ENCODE data around the gene WDR18. TPM values are rescaled to one million over a fixed set of nuclear protein-coding genes. Genes with fewer than 3 reads are reported as not detected.

WDR18 gene
- total RNA-seq, 1 experiment from 2014 or later = 44.0 TPM

DNA sequence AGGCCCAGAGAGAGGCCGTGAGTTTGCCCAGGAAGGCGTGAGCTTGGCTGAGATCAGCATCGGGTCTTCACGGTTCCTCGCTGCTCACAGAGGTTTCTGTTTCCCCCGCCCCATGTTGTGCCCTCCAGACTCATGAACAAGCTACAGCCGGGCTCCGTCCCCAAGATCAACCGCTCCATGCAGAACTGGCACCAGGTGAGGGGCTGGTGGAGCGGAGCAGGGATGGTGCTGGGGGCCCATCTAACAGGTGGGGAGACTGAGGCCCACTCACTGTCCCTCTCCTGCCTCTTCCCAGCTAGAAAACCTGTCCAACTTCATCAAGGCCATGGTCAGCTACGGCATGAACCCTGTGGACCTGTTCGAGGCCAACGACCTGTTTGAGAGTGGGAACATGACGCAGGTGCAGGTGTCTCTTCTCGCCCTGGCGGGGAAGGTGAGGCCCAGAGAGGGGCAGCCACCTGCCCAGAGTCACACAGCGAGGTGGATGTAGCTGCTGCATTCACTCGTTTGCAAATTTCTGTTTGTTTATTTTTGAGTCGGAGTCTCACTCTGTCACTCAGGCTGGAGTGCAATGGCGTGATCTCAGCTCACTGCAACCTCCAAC, 48.2 kb downstream of the WDR18 start:
- Histone ChIP-seq H3K36me3 (ENCODE audit: control insufficient read depth, insufficient read depth, low read length) (peaks cover 5% of the 10 kb centered on the region; the same call in 1 of the 2 replicates), H3K9me3 (ENCODE audit: control insufficient read depth, insufficient read depth, low read depth, low read length) (no peaks in the 10 kb centered on the region), H3K4me3 (ENCODE audit: low read depth in 2 of 2, low read length in 2 of 2) (no peak overlapping the region), H3K27me3 (ENCODE audit: control insufficient read depth, insufficient read depth, low read length) (no peaks in the 10 kb centered on the region), H3K27ac (ENCODE audit: low read length) (no peak overlapping the region), H3K4me1 (ENCODE audit: control insufficient read depth, insufficient read depth, low read length) (peaks cover 8% of the 10 kb centered on the region)
- no TSS peak for BruUV-seq (replicated peaks)
- CTCF ChIA-PET = no interaction called here
- no peak for DNase-seq (ENCODE audit: low read depth, low spot score)
- in situ Hi-C loops (cut with HindIII; ENCODE audit: low pct_unique_long_range_greater_than_20kb, low sequenced_read_pairs) (no loop called here), intact Hi-C loops (cut with micrococcal nuclease; ENCODE audit: unreplicated experiment) (no loop called here)
- POLR2A ChIA-PET = no interaction called here
- TF ChIP-seq TCF7L2 (IDR thresholded peaks at IDR 0.05; ENCODE audit: low read depth, low read length) = no peak
- TF ChIP-seq SIN3A (IDR thresholded peaks at IDR 0.05; ENCODE audit: borderline replicate concordance, insufficient read depth, low read depth, low read length) = no peak
- TF ChIP-seq, protein P1, sequence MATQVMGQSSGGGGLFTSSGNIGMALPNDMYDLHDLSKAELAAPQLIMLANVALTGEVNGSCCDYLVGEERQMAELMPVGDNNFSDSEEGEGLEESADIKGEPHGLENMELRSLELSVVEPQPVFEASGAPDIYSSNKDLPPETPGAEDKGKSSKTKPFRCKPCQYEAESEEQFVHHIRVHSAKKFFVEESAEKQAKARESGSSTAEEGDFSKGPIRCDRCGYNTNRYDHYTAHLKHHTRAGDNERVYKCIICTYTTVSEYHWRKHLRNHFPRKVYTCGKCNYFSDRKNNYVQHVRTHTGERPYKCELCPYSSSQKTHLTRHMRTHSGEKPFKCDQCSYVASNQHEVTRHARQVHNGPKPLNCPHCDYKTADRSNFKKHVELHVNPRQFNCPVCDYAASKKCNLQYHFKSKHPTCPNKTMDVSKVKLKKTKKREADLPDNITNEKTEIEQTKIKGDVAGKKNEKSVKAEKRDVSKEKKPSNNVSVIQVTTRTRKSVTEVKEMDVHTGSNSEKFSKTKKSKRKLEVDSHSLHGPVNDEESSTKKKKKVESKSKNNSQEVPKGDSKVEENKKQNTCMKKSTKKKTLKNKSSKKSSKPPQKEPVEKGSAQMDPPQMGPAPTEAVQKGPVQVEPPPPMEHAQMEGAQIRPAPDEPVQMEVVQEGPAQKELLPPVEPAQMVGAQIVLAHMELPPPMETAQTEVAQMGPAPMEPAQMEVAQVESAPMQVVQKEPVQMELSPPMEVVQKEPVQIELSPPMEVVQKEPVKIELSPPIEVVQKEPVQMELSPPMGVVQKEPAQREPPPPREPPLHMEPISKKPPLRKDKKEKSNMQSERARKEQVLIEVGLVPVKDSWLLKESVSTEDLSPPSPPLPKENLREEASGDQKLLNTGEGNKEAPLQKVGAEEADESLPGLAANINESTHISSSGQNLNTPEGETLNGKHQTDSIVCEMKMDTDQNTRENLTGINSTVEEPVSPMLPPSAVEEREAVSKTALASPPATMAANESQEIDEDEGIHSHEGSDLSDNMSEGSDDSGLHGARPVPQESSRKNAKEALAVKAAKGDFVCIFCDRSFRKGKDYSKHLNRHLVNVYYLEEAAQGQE (IDR thresholded peaks at IDR 0.05; ENCODE audit: insufficient read depth in 1 of 2, low read depth in 2 of 2, low read length in 1 of 2) = no peak
- no peak for ATAC-seq

DNA sequence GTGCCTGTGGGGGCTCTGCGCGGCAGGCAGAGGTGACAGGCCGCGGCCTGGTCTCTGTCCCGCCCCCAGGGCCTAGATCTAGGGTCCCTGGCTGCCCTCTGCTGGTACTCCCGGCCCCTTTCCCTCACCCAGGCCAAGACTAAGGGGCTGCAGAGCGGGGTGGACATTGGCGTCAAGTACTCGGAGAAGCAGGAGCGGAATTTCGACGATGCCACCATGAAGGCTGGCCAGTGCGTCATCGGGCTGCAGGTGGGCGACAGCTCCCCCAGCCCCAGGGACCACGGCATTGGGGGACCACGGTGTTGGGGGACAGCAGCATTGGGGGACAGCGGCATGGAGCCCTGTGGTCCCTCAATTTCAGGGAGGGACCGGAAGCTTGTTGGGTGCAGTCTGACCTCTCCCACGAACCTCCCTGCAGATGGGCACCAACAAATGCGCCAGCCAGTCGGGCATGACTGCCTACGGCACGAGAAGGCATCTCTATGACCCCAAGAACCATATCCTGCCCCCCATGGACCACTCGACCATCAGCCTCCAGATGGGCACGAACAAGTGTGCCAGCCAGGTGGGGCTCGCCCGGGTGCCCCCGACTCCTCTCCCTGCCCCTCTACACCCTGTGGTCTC, 52.0 kb downstream of the WDR18 start:
- no peak overlapping the region for H3K4me3 ChIP-seq (ENCODE audit: low read depth in 2 of 2, low read length in 2 of 2)
- no peak for DNase-seq (ENCODE audit: low read depth, low spot score)
- POLR2A ChIA-PET = interaction anchor here (0.6 kb wide), 1 partner anchor 12 kb away, joined by 5 read pairs; no protein-coding TSS in a partner anchor
- CTCF ChIA-PET = no interaction called here
- H3K36me3 ChIP-seq (ENCODE audit: control insufficient read depth, insufficient read depth, low read length) = peaks cover 6% of the 10 kb centered on the region; the same call in 1 of the 2 replicates
- TF ChIP-seq POLR2AphosphoS5 (IDR thresholded peaks at IDR 0.05; ENCODE audit: low read depth, low read length) = no peak
- no peak for TF ChIP-seq SIN3A (IDR thresholded peaks at IDR 0.05; ENCODE audit: borderline replicate concordance, insufficient read depth, low read depth, low read length)
- TF ChIP-seq TCF7L2 (IDR thresholded peaks at IDR 0.05; ENCODE audit: low read depth, low read length) = no peak
- TF ChIP-seq, protein P1 (IDR thresholded peaks at IDR 0.05; ENCODE audit: insufficient read depth in 1 of 2, low read depth in 2 of 2, low read length in 1 of 2) = no peak
- TF ChIP-seq, protein P2, sequence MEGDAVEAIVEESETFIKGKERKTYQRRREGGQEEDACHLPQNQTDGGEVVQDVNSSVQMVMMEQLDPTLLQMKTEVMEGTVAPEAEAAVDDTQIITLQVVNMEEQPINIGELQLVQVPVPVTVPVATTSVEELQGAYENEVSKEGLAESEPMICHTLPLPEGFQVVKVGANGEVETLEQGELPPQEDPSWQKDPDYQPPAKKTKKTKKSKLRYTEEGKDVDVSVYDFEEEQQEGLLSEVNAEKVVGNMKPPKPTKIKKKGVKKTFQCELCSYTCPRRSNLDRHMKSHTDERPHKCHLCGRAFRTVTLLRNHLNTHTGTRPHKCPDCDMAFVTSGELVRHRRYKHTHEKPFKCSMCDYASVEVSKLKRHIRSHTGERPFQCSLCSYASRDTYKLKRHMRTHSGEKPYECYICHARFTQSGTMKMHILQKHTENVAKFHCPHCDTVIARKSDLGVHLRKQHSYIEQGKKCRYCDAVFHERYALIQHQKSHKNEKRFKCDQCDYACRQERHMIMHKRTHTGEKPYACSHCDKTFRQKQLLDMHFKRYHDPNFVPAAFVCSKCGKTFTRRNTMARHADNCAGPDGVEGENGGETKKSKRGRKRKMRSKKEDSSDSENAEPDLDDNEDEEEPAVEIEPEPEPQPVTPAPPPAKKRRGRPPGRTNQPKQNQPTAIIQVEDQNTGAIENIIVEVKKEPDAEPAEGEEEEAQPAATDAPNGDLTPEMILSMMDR (IDR thresholded peaks at IDR 0.05) = no peak
- no peak for ATAC-seq
- no peaks in the 10 kb centered on the region for H3K9me3 ChIP-seq (ENCODE audit: control insufficient read depth, insufficient read depth, low read depth, low read length)
- in situ Hi-C loops (cut with HindIII; ENCODE audit: low pct_unique_long_range_greater_than_20kb, low sequenced_read_pairs) = no loop called here
- H3K27ac ChIP-seq (ENCODE audit: low read length) = no peak overlapping the region
- H3K27me3 ChIP-seq (ENCODE audit: control insufficient read depth, insufficient read depth, low read length) = no peaks in the 10 kb centered on the region
- intact Hi-C loops (cut with micrococcal nuclease; ENCODE audit: unreplicated experiment) = no loop called here
- H3K4me1 ChIP-seq (ENCODE audit: control insufficient read depth, insufficient read depth, low read length) = peaks cover 6% of the 10 kb centered on the region; the same call in 1 of the 2 replicates
- no TSS peak for BruUV-seq (replicated peaks)
